ENCODE results near the gene ABLIM1.

GRCh38 chr10:114607358-114607998, 50.6 kb downstream of the ABLIM1 start:
- TF ChIP-seq CTCF (IDR thresholded peaks at IDR 0.05), result no peak
- TF ChIP-seq POLR2A (IDR thresholded peaks at IDR 0.05), result no peak
